CD14-positive monocyte (primary cell): ENCODE results near the gene EGLN3. TPM values are rescaled to one million over a fixed set of nuclear protein-coding genes. Genes with fewer than 3 reads are reported as not detected.

Source experiments
- DNase-seq, 3 donors: peaks; one replicate each; pipeline ENCODE4 v3.0.0-alpha.2; 2011 to 2022
- H2AFZ ChIP-seq: 2 replicates; pipeline ENCODE4 v1.6.0; 2012; ENCODE audit warnings: mild to moderate bottlenecking, low read depth, low read length, inconsistent platforms; ENCODE audit not compliant: insufficient read depth, poor library complexity, severe bottlenecking
- H3K27ac ChIP-seq, 2 donors: 1 replicate in 1 of 2; 2 replicates in 1 of 2; pipeline ENCODE4 v1.5.1; 2012 to 2013; ENCODE audit warnings: low read length in 2 of 2, control low read depth in 1 of 2, inconsistent platforms in 1 of 2, low read depth in 1 of 2, mild to moderate bottlenecking in 1 of 2
- H3K27me3 ChIP-seq, 2 donors: one replicate each; pipeline versions ENCODE4 v1.6.0 to v1.6.1; 2011 to 2013; ENCODE audit warnings: low read length in 2 of 2; ENCODE audit not compliant: control insufficient read depth in 2 of 2, insufficient read depth in 2 of 2
- H3K36me3 ChIP-seq, 2 donors: replicated peaks in 1 of 2; 1 replicate in 1 of 2; 2 replicates in 1 of 2; pipeline versions ENCODE4 v1.5.1 to v1.6.1; 2012 to 2013; ENCODE audit warnings: low read length in 2 of 2, control low read depth in 1 of 2, inconsistent platforms in 1 of 2, mild to moderate bottlenecking in 1 of 2; ENCODE audit not compliant: insufficient read depth in 2 of 2, control insufficient read depth in 1 of 2
- H3K4me1 ChIP-seq, 2 donors: 1 replicate in 1 of 2; 2 replicates in 1 of 2; pipeline versions ENCODE4 v1.5.1 to v1.6.1; 2012 to 2013; ENCODE audit warnings: low read length in 2 of 2, control low read depth in 1 of 2, inconsistent platforms in 1 of 2, mild to moderate bottlenecking in 1 of 2, moderate library complexity in 1 of 2; ENCODE audit not compliant: insufficient read depth in 2 of 2, control insufficient read depth in 1 of 2
- H3K4me2 ChIP-seq: replicated peaks from 2 replicates; pipeline ENCODE3; 2012; ENCODE audit warnings: low read length, moderate library complexity, mild to moderate bottlenecking; ENCODE audit not compliant: poor library complexity, severe bottlenecking; ENCODE audit errors: extremely low read depth
- H3K4me3 ChIP-seq, 3 experiments: fragments of 200-600 bp in 1 of 3; sonication (generic) in 1 of 3; replicated peaks in 1 of 3; 1 replicate in 2 of 3; 2 replicates in 1 of 3; pipeline ENCODE4 v1.5.1; 2011 to 2013; ENCODE audit warnings: low read length in 3 of 3, mild to moderate bottlenecking in 3 of 3, control low read depth in 2 of 3, low read depth in 2 of 3, inconsistent platforms in 1 of 3, moderate library complexity in 1 of 3
- H3K79me2 ChIP-seq: 2 replicates; pipeline ENCODE4 v1.6.0; 2012; ENCODE audit warnings: mild to moderate bottlenecking, control low read depth, inconsistent platforms, low read length, moderate library complexity; ENCODE audit not compliant: insufficient read depth
- H3K9ac ChIP-seq: 2 replicates; pipeline ENCODE4 v1.6.0; 2017; ENCODE audit warnings: low read length, mild to moderate bottlenecking; ENCODE audit not compliant: insufficient read depth, poor library complexity, severe bottlenecking
- H3K9me3 ChIP-seq, 2 donors: replicated peaks in 1 of 2; 1 replicate in 1 of 2; 2 replicates in 1 of 2; pipeline versions ENCODE4 v1.5.1 to v1.6.1; 2012 to 2013; ENCODE audit warnings: low read length in 2 of 2, control low read depth in 1 of 2; ENCODE audit not compliant: control insufficient read depth in 1 of 2, insufficient read depth in 1 of 2
- H4K20me1 ChIP-seq: 2 replicates; pipeline ENCODE4 v1.6.0; 2012; ENCODE audit warnings: mild to moderate bottlenecking, low read length, control low read depth, moderate library complexity; ENCODE audit not compliant: insufficient read depth
- H3K27ac Mint-ChIP-seq, 7 donors: one replicate each; pipeline ENCODE4 v1.8.0; 2020; ENCODE audit warnings: mild to moderate bottlenecking in 7 of 7, mixed read lengths in 7 of 7, moderate library complexity in 6 of 7, inconsistent platforms in 2 of 7
- H3K27me3 Mint-ChIP-seq, 3 donors: one replicate each; pipeline ENCODE4 v1.8.0; 2021 to 2022; ENCODE audit warnings: low read depth in 3 of 3, mild to moderate bottlenecking in 3 of 3, mixed read lengths in 3 of 3, moderate library complexity in 3 of 3, inconsistent platforms in 1 of 3
- H3K36me3 Mint-ChIP-seq, 2 donors: one replicate each; pipeline ENCODE4 v1.8.0; 2020; ENCODE audit warnings: mixed read lengths in 2 of 2, inconsistent platforms in 1 of 2, mild to moderate bottlenecking in 1 of 2
- H3K4me1 Mint-ChIP-seq: one replicate; pipeline ENCODE4 v1.8.0; 2020; ENCODE audit warnings: mild to moderate bottlenecking, mixed read lengths
- H3K4me3 Mint-ChIP-seq, 2 donors: one replicate each; pipeline ENCODE4 v1.8.0; 2020; ENCODE audit warnings: mild to moderate bottlenecking in 2 of 2, mixed read lengths in 2 of 2, moderate library complexity in 1 of 2
- H3K9me3 Mint-ChIP-seq, 7 donors: one replicate each; pipeline ENCODE4 v1.8.0; 2020 to 2022; ENCODE audit warnings: mixed read lengths in 7 of 7, mild to moderate bottlenecking in 6 of 7, moderate library complexity in 6 of 7, inconsistent platforms in 2 of 7
- WGBS: methylation state at CpG from one replicate; pipeline ENCODE4 v1.1.5; 2013; ENCODE audit warnings: missing lambda C conversion rate; ENCODE audit not compliant: insufficient coverage; 5-methylcytosine and 5-hydroxymethylcytosine counted together
- intact Hi-C, 2 donors: fragments of 100-400 bp; cut with micrococcal nuclease; formaldehyde crosslinking; loops; one replicate each; pipeline versions ENCODE4 v1.15.0 to v1.15.1; 2023
- polyA plus RNA-seq, 3 donors: library from polyadenylated mRNA; depleted of rRNA in 1 of 3; unstranded in 2 of 3; stranded (reverse) in 1 of 3; fragments of 300-500 nt in 2 of 3; fragments of >200 nt in 1 of 3; fragmentation: Illumina TruSeq in 2 of 3; gene quantifications; 1 replicate in 2 of 3; 2 replicates in 1 of 3; pipeline ENCODE4 v1.2.3, GENCODE V29; 2012 to 2021
- TF ChIP-seq, protein P1 (sequence below): fragments of 200-600 bp; IDR thresholded peaks from one replicate; pipeline ENCODE4 v1.8.0; 2022; ENCODE audit warnings: antibody characterized with exemption, mild to moderate bottlenecking

The EGLN3 gene
- polyA plus RNA-seq, 3 donors, result 0.03 to 0.06 TPM; not detected in 1

DNA sequence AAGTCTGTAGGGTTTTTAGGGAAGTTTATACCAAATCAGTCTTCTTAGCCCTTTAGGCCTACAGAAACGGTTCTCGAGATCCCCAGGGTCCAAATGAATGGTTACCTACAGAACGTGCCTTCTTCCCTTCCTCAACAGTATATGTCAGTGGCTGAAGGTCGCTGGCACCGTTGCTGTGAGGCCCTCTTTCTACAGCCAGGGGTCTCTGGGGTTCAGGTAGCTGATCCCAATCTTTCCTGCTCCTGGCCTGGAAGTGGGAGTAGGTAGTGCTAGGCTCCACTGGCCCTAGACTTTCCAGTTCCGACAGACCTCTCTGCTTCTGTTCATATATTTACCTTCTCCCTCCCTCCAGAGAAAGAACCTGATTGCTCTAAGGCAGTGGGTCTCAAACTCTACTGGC is 6.4 kb upstream of the EGLN3 start:
- WGBS, result 90% methylated on average over 3 of the region's 6 CpGs
- TF ChIP-seq, protein P1, sequence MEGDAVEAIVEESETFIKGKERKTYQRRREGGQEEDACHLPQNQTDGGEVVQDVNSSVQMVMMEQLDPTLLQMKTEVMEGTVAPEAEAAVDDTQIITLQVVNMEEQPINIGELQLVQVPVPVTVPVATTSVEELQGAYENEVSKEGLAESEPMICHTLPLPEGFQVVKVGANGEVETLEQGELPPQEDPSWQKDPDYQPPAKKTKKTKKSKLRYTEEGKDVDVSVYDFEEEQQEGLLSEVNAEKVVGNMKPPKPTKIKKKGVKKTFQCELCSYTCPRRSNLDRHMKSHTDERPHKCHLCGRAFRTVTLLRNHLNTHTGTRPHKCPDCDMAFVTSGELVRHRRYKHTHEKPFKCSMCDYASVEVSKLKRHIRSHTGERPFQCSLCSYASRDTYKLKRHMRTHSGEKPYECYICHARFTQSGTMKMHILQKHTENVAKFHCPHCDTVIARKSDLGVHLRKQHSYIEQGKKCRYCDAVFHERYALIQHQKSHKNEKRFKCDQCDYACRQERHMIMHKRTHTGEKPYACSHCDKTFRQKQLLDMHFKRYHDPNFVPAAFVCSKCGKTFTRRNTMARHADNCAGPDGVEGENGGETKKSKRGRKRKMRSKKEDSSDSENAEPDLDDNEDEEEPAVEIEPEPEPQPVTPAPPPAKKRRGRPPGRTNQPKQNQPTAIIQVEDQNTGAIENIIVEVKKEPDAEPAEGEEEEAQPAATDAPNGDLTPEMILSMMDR, result no peak
- H3K9me3 ChIP-seq, result no peaks in the 10 kb centered on the region
- H3K4me2 ChIP-seq, result no peak overlapping the region
- no peaks in the 10 kb centered on the region for H3K36me3 ChIP-seq
- H3K4me3 ChIP-seq, result no peak overlapping the region
- Mint-ChIP-seq H3K27me3 (peaks cover 19 to 38% (median 35%) of the 10 kb centered on the region in 3 donors), H3K4me1 (peaks cover 3% of the 10 kb centered on the region), H3K9me3 (peaks cover 0 to 2% (median 0%) of the 10 kb centered on the region in 7 donors), H3K4me3 (no peak overlapping the region), H3K36me3 (no peaks in the 10 kb centered on the region), H3K27ac (no peak overlapping the region)
- no peaks in the 10 kb centered on the region for H3K4me1 ChIP-seq
- H3K27me3 ChIP-seq, result peaks cover 13 to 26% of the 10 kb centered on the region in 2 donors
- no peak overlapping the region for H3K9ac ChIP-seq
- no peak for DNase-seq
- intact Hi-C loops, result no loop called here
- no peak overlapping the region for H3K27ac ChIP-seq
- no peak overlapping the region for H2AFZ ChIP-seq
- H3K79me2 ChIP-seq, result no peaks in the 10 kb centered on the region
- no peaks in the 10 kb centered on the region for H4K20me1 ChIP-seq

DNA sequence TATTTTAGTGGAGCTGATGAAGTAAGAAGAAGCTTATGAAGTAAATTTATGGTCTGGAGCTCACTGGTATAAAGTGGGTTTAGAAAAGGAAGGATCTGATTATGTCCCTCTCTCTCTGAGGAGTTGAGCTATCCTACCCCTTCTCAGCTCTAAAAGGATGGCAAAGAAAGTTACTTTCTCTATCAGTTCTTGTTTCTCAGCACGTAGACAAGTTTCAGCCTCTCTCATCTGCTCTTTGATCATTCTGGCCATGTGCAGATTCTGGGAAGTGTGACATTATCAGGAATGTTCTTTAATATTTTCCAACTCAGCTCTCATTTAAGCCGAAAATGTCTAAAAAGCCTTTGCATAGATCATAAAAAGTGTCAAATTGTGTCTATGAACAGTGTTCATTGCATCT is 5.8 kb upstream of the EGLN3 start:
- no peaks in the 10 kb centered on the region for H3K4me1 ChIP-seq
- no peaks in the 10 kb centered on the region for H3K9me3 ChIP-seq
- no peak overlapping the region for H3K4me3 Mint-ChIP-seq
- peaks cover 4% of the 10 kb centered on the region for H3K4me1 Mint-ChIP-seq
- peaks cover 18 to 32% of the 10 kb centered on the region in 2 donors for H3K27me3 ChIP-seq
- H3K27me3 Mint-ChIP-seq, result peaks cover 24 to 45% (median 41%) of the 10 kb centered on the region in 3 donors
- no CpG with 5 or more reads among the region's 2 CpGs for WGBS
- H3K27ac ChIP-seq, result no peak overlapping the region
- H3K36me3 Mint-ChIP-seq, result no peaks in the 10 kb centered on the region
- no peak overlapping the region for H3K4me2 ChIP-seq
- no peak overlapping the region for H3K27ac Mint-ChIP-seq
- no peak for DNase-seq
- no peak overlapping the region for H3K4me3 ChIP-seq
- H3K9ac ChIP-seq, result no peak overlapping the region
- H4K20me1 ChIP-seq, result no peaks in the 10 kb centered on the region
- no peaks in the 10 kb centered on the region for H3K79me2 ChIP-seq
- no peak overlapping the region for H2AFZ ChIP-seq
- intact Hi-C loops, result no loop called here
- TF ChIP-seq, protein P1, result no peak
- no peaks in the 10 kb centered on the region for H3K36me3 ChIP-seq
- H3K9me3 Mint-ChIP-seq, result peaks cover 0 to 6% (median 0%) of the 10 kb centered on the region in 7 donors
